HepG2 (cell line): ENCODE measurements around the gene USP5. TPM values are rescaled to one million over a fixed set of nuclear protein-coding genes. Genes with fewer than 3 reads are reported as not detected.

Experiments used
- ARID3A ChIP-seq: IDR thresholded peaks from 2 replicates; pipeline ENCODE4 v1.6.1; 2012; ENCODE audit warnings: low read depth, low read length, improper control_type of control experiment
- ARNT2 ChIP-seq: sonication (generic); formaldehyde crosslinking; IDR thresholded peaks from 2 replicates; pipeline ENCODE4 v1.8.0; 2022; ENCODE audit warnings: mild to moderate bottlenecking, low read depth, missing genetic modification reagents, moderate library complexity
- CCAR2 ChIP-seq: fragments of 200-400 bp; formaldehyde crosslinking; optimal IDR thresholded peaks from 2 replicates; pipeline ENCODE3; 2018; ENCODE audit warnings: low read depth, mild to moderate bottlenecking, low read length, moderate library complexity
- GTF3A ChIP-seq: sonication (generic); formaldehyde crosslinking; conservative IDR thresholded peaks from 2 replicates; pipeline ENCODE4 v1.4.0; 2020; ENCODE audit warnings: mild to moderate bottlenecking, missing genetic modification reagents
- HBP1 ChIP-seq: IDR thresholded peaks from 2 replicates; pipeline ENCODE4 v1.6.1; 2016; ENCODE audit warnings: low read depth, control low read depth
- HMGXB4 ChIP-seq, 2 experiments: sonication (generic) in 1 of 2; formaldehyde crosslinking in 1 of 2; IDR thresholded peaks; 2 replicates each; pipeline versions ENCODE4 v1.4.0 to v1.6.1; 2018 to 2020; ENCODE audit warnings: missing genetic modification reagents in 2 of 2, borderline replicate concordance in 1 of 2, low read depth in 1 of 2, mild to moderate bottlenecking in 1 of 2, missing biosample characterization in 1 of 2
- HNF1B ChIP-seq: sonication (generic); formaldehyde crosslinking; IDR thresholded peaks from 2 replicates; pipeline ENCODE4 v1.5.1; 2020; ENCODE audit warnings: mild to moderate bottlenecking, moderate library complexity, missing genetic modification reagents
- KMT2B ChIP-seq: IDR thresholded peaks from 2 replicates; pipeline ENCODE4 v1.6.1; 2016; ENCODE audit warnings: missing genetic modification reagents, missing compliant biosample characterization
- MAX ChIP-seq: IDR thresholded peaks from 2 replicates; pipeline ENCODE4 v1.6.1; 2012; ENCODE audit warnings: inconsistent platforms
- NFKBIZ ChIP-seq: IDR thresholded peaks from 2 replicates; pipeline ENCODE4 v1.6.1; 2018; ENCODE audit warnings: missing genetic modification reagents, missing compliant biosample characterization
- PCBP2 ChIP-seq: fragments of 200-400 bp; formaldehyde crosslinking; optimal IDR thresholded peaks from 2 replicates; pipeline ENCODE3; 2018; ENCODE audit warnings: low read length, low read depth; ENCODE audit not compliant: poor library complexity, severe bottlenecking
- RBM22 ChIP-seq: fragments of 200-400 bp; formaldehyde crosslinking; optimal IDR thresholded peaks from 2 replicates; pipeline ENCODE3; 2017; ENCODE audit warnings: mild to moderate bottlenecking, low read length, moderate library complexity
- SAP130 ChIP-seq: IDR thresholded peaks from 2 replicates; pipeline ENCODE4 v1.6.1; 2016; ENCODE audit warnings: low read depth
- SNAI1 ChIP-seq: sonication (generic); formaldehyde crosslinking; IDR thresholded peaks from 2 replicates; pipeline ENCODE4 v1.5.0; 2020; ENCODE audit warnings: mild to moderate bottlenecking, missing genetic modification reagents, borderline replicate concordance
- ZFX ChIP-seq: sonication (generic); formaldehyde crosslinking; IDR thresholded peaks from 2 replicates; pipeline ENCODE4 v1.4.0; 2020; ENCODE audit warnings: mild to moderate bottlenecking, low read depth, missing genetic modification reagents, moderate library complexity
- ZNF557 ChIP-seq: sonication (generic); formaldehyde crosslinking; IDR thresholded peaks from 2 replicates; pipeline ENCODE4 v1.4.0; 2020; ENCODE audit warnings: missing genetic modification reagents
- ZNF777 ChIP-seq: sonication (generic); formaldehyde crosslinking; IDR thresholded peaks from 2 replicates; pipeline ENCODE4 v1.4.0; 2020; ENCODE audit warnings: missing genetic modification reagents
- polyA plus RNA-seq, 8 experiments: library from polyadenylated mRNA; depleted of rRNA in 3 of 8; stranded (reverse) in 7 of 8; unstranded in 1 of 8; fragments of >200 nt; fragmentation: Illumina TruSeq in 4 of 8; extraction: Trizol in 4 of 8; gene quantifications; 2 replicates each; pipeline versions ENCODE4 v1.2.1 to v1.2.3, GENCODE V29; 2011 to 2016; ENCODE audit warnings: low read depth in 4 of 8, missing spikeins in 1 of 8, mixed read lengths in 1 of 8; ENCODE audit not compliant: insufficient read depth in 1 of 8
- total RNA-seq, 5 experiments: library from RNA; depleted of rRNA; stranded (reverse); fragments of >200 nt; fragmentation: Illumina TruSeq; extraction: Trizol; gene quantifications; 2 replicates each; pipeline ENCODE4 v1.2.3, GENCODE V29; 2016; ENCODE audit warnings: low read depth in 1 of 5

USP5 gene
- total and polyA plus RNA-seq, 2 of the 13 experiments (the other 11 are each of a cell fraction or from before 2014, with no cell fraction given) = 39.6 to 56.0 TPM

GRCh38 chr12:6827437-6827911, 24.5 kb upstream of the USP5 start (continued):
- peak; percentile 82 for TF ChIP-seq MAX
- 0 out of 4 replicates have a peak, but pooled peaks of 1 of the 2 experiments have one; percentile 22 for TF ChIP-seq HMGXB4 (CRISPR knock-in tag; IDR thresholded peaks at IDR 0.05; ENCODE audit: borderline replicate concordance in 1 of 2, low read depth in 1 of 2)
- no peak for TF ChIP-seq PCBP2
- TF ChIP-seq NFKBIZ (CRISPR knock-in tag) = no peak
- TF ChIP-seq HNF1B = no peak
- TF ChIP-seq RBM22 = no peak
- no peak for TF ChIP-seq SNAI1 (CRISPR knock-in tag)
- no peak for TF ChIP-seq GTF3A
- TF ChIP-seq HBP1 = no peak
- peak; percentile 24; the same call in 1 of the 2 replicates for TF ChIP-seq ZFX (CRISPR knock-in tag)
- TF ChIP-seq ARNT2 = no peak
- no peak for TF ChIP-seq ZNF777 (CRISPR knock-in tag)
- no peak for TF ChIP-seq ZNF557 (CRISPR knock-in tag)
- peak; percentile 29 for TF ChIP-seq CCAR2
- TF ChIP-seq ARID3A = no peak
- no peak for TF ChIP-seq KMT2B (CRISPR knock-in tag)
- TF ChIP-seq SAP130 = peak; percentile 42; the same call in 1 of the 2 replicates
